WERI-Rb-1 (cell line): ENCODE measurements around the gene BDH1.
"Not testable (repeated sequence)": the region's sequence is repeated elsewhere in the genome, so short reads cannot be mapped to it uniquely, and the experiment has no call there.

Source experiments
- DNase-seq: peaks from one replicate; pipeline ENCODE4 v3.0.0-alpha.2; 2020
- H3K27ac ChIP-seq: fragments of 250-450 bp; sonication (Bioruptor Pico); 2 replicates; pipeline ENCODE4 v1.5.1; 2020; ENCODE audit warnings: mild to moderate bottlenecking, moderate library complexity
- H3K27me3 ChIP-seq: fragments of 250-450 bp; sonication (Bioruptor Pico); 2 replicates; pipeline ENCODE4 v1.5.1; 2021; ENCODE audit warnings: mild to moderate bottlenecking, low read depth, moderate library complexity; ENCODE audit not compliant: insufficient read depth, severe bottlenecking
- H3K36me3 ChIP-seq: fragments of 250-450 bp; sonication (Bioruptor Pico); 2 replicates; pipeline ENCODE4 v1.5.1; 2020; ENCODE audit warnings: mild to moderate bottlenecking, moderate library complexity
- H3K4me3 ChIP-seq: 2 replicates; pipeline ENCODE4 v1.5.1; 2011; ENCODE audit warnings: low read depth, mild to moderate bottlenecking, control low read depth, low read length
- H3K9me3 ChIP-seq: fragments of 250-450 bp; sonication (Bioruptor Pico); 2 replicates; pipeline ENCODE4 v1.5.1; 2021; ENCODE audit warnings: mild to moderate bottlenecking, moderate library complexity; ENCODE audit not compliant: severe bottlenecking
- CTCF ChIP-seq: IDR thresholded peaks from 2 replicates; pipeline ENCODE4 v1.5.1; 2011; ENCODE audit warnings: low read depth, mild to moderate bottlenecking, control low read depth, inconsistent platforms, low read length

Gene BDH1

GRCh38 chr3:197573048-197573767, 17.4 kb upstream of the BDH1 start:
- no peak for TF ChIP-seq CTCF
- no peak for DNase-seq
- Histone ChIP-seq H3K27ac (no peak overlapping the region), H3K4me3 (no peak overlapping the region), H3K36me3 (no peaks in the 10 kb centered on the region), H3K9me3 (no peaks in the 10 kb centered on the region), H3K27me3 (no peaks in the 10 kb centered on the region)

GRCh38 chr3:197571880-197572172, 16.1 kb upstream of the BDH1 start:
- not testable (repeated sequence) for H3K36me3 ChIP-seq, H3K27ac ChIP-seq, H3K27me3 ChIP-seq, H3K4me3 ChIP-seq, DNase-seq, H3K9me3 ChIP-seq

GRCh38 chr3:197571074-197571879, 15.5 kb upstream of the BDH1 start:
- not testable (repeated sequence) for H3K36me3 ChIP-seq, H3K27ac ChIP-seq, DNase-seq, H3K27me3 ChIP-seq, H3K9me3 ChIP-seq, H3K4me3 ChIP-seq

GRCh38 chr3:197569433-197569832, 13.7 kb upstream of the BDH1 start:
- H3K4me3 ChIP-seq, H3K36me3 ChIP-seq, DNase-seq, H3K27me3 ChIP-seq, H3K27ac ChIP-seq, H3K9me3 ChIP-seq: not testable (repeated sequence)

GRCh38 chr3:197567904-197568681, 12.3 kb upstream of the BDH1 start:
- no peak overlapping the region for H3K4me3 ChIP-seq
- H3K9me3 ChIP-seq = no peaks in the 10 kb centered on the region
- DNase-seq = no peak
- no peaks in the 10 kb centered on the region for H3K27me3 ChIP-seq
- no peak overlapping the region for H3K27ac ChIP-seq
- no peak for TF ChIP-seq CTCF
- no peaks in the 10 kb centered on the region for H3K36me3 ChIP-seq

- DNase-seq, H3K4me3 ChIP-seq, H3K27me3 ChIP-seq, H3K9me3 ChIP-seq, H3K36me3 ChIP-seq, H3K27ac ChIP-seq: not testable (repeated sequence)
These were observed 10.4 kb upstream of the BDH1 start for GRCh38 chr3:197566155-197566554.

GRCh38 chr3:197564097-197564843, 8.5 kb upstream of the BDH1 start:
- DNase-seq = no peak
- H3K9me3 ChIP-seq = no peaks in the 10 kb centered on the region
- H3K4me3 ChIP-seq = no peak overlapping the region
- H3K36me3 ChIP-seq = no peaks in the 10 kb centered on the region
- no peak overlapping the region for H3K27ac ChIP-seq
- no peaks in the 10 kb centered on the region for H3K27me3 ChIP-seq
- TF ChIP-seq CTCF = no peak
